ENCODE data around the gene CD274.

The CD274 gene

GRCh38 chr9:5421163-5421562, 29.2 kb upstream of the CD274 start:
- TF ChIP-seq EZH2phosphoT487 (IDR thresholded peaks at IDR 0.05; ENCODE audit: low read length), result no peak
- TF ChIP-seq CTCF (IDR thresholded peaks at IDR 0.05; ENCODE audit: low read length), result no peak
- TF ChIP-seq EZH2 (optimal IDR thresholded peaks at IDR 0.05; ENCODE audit: low read depth, low read length), result no peak
- Histone ChIP-seq H2AFZ (ENCODE audit: low read length) (no peak overlapping the region), H3K4me1 (ENCODE audit: low read length) (no peaks in the 10 kb centered on the region), H3K79me2 (ENCODE audit: low read length) (no peaks in the 10 kb centered on the region), H3K4me2 (ENCODE audit: low read depth, low read length) (no peak overlapping the region), H3F3A (ENCODE audit: insufficient read depth, low read length) (no peaks in the 10 kb centered on the region), H3K9me2 (replicated peaks; ENCODE audit: insufficient read depth, low read length) (no peaks in the 10 kb centered on the region), H3K9me3 (replicated peaks; ENCODE audit: insufficient read depth, low read length) (no peaks in the 10 kb centered on the region), H3K9ac (ENCODE audit: low read length) (no peak overlapping the region), H3K36me3 (replicated peaks; ENCODE audit: insufficient read depth, low read length) (no peaks in the 10 kb centered on the region), H3K27ac (ENCODE audit: low read length) (no peak overlapping the region), H3K27me3 (replicated peaks; ENCODE audit: insufficient read depth, low read length) (no peaks in the 10 kb centered on the region), H4K20me1 (ENCODE audit: insufficient read depth, low read length) (no peaks in the 10 kb centered on the region), H3K4me3 (ENCODE audit: low read length) (no peak overlapping the region)
- no peak for DNase-seq

GRCh38 chr9:5422276-5422675, 28.1 kb upstream of the CD274 start:
- no peak for DNase-seq
- Histone ChIP-seq H3K27me3 (replicated peaks; ENCODE audit: insufficient read depth, low read length) (no peaks in the 10 kb centered on the region), H3K79me2 (ENCODE audit: low read length) (no peaks in the 10 kb centered on the region), H3F3A (ENCODE audit: insufficient read depth, low read length) (no peaks in the 10 kb centered on the region), H3K9me2 (replicated peaks; ENCODE audit: insufficient read depth, low read length) (no peaks in the 10 kb centered on the region), H3K4me2 (ENCODE audit: low read depth, low read length) (no peak overlapping the region), H3K9ac (ENCODE audit: low read length) (no peak overlapping the region), H3K27ac (ENCODE audit: low read length) (no peak overlapping the region), H2AFZ (ENCODE audit: low read length) (no peak overlapping the region), H3K4me3 (ENCODE audit: low read length) (no peak overlapping the region), H4K20me1 (ENCODE audit: insufficient read depth, low read length) (no peaks in the 10 kb centered on the region), H3K9me3 (replicated peaks; ENCODE audit: insufficient read depth, low read length) (no peaks in the 10 kb centered on the region), H3K36me3 (replicated peaks; ENCODE audit: insufficient read depth, low read length) (no peaks in the 10 kb centered on the region), H3K4me1 (ENCODE audit: low read length) (no peaks in the 10 kb centered on the region)
- no peak for TF ChIP-seq EZH2 (optimal IDR thresholded peaks at IDR 0.05; ENCODE audit: low read depth, low read length)
- no peak for TF ChIP-seq CTCF (IDR thresholded peaks at IDR 0.05; ENCODE audit: low read length)

- DNase-seq, result peak; percentile 62
- H3K9me2 ChIP-seq (replicated peaks; ENCODE audit: insufficient read depth, low read length), result no peaks in the 10 kb centered on the region
- no peak overlapping the region for H2AFZ ChIP-seq (ENCODE audit: low read length)
- H3K36me3 ChIP-seq (replicated peaks; ENCODE audit: insufficient read depth, low read length), result no peaks in the 10 kb centered on the region
- no peaks in the 10 kb centered on the region for H4K20me1 ChIP-seq (ENCODE audit: insufficient read depth, low read length)
- H3K79me2 ChIP-seq (ENCODE audit: low read length), result no peaks in the 10 kb centered on the region
- no peak overlapping the region for H3K27ac ChIP-seq (ENCODE audit: low read length)
- H3K9me3 ChIP-seq (replicated peaks; ENCODE audit: insufficient read depth, low read length), result no peaks in the 10 kb centered on the region
- TF ChIP-seq CTCF (IDR thresholded peaks at IDR 0.05; ENCODE audit: low read length), result peak; percentile 63
- TF ChIP-seq EZH2 (optimal IDR thresholded peaks at IDR 0.05; ENCODE audit: low read depth, low read length), result no peak
- H3K4me2 ChIP-seq (ENCODE audit: low read depth, low read length), result no peak overlapping the region
- no peak overlapping the region for H3K4me3 ChIP-seq (ENCODE audit: low read length)
- no peaks in the 10 kb centered on the region for H3F3A ChIP-seq (ENCODE audit: insufficient read depth, low read length)
- H3K9ac ChIP-seq (ENCODE audit: low read length), result no peak overlapping the region
- no peaks in the 10 kb centered on the region for H3K27me3 ChIP-seq (replicated peaks; ENCODE audit: insufficient read depth, low read length)
- H3K4me1 ChIP-seq (ENCODE audit: low read length), result no peaks in the 10 kb centered on the region
Observed at GRCh38 chr9:5425006-5425628, 25.2 kb upstream of the CD274 start.

All from MM.1S (cell line).